SK-N-MC (cell line): Measurements from ENCODE around the gene CLSTN2.

Experiments used
- EZH2 ChIP-seq: fragments of 200-600 bp; sonication (generic); IDR thresholded peaks from one replicate; pipeline ENCODE4 v1.6.1; 2017; ENCODE audit warnings: antibody characterized with exemption
- FOXP2 ChIP-seq: optimal IDR thresholded peaks from 2 replicates; pipeline ENCODE3; 2011; ENCODE audit warnings: mild to moderate bottlenecking, moderate library complexity; ENCODE audit not compliant: insufficient read depth; ENCODE audit errors: extremely low read length, control extremely low read depth
- POLR2AphosphoS5 ChIP-seq: IDR thresholded peaks from 2 replicates; pipeline ENCODE4 v1.6.1; 2012; ENCODE audit warnings: mild to moderate bottlenecking, low read depth, low read length, borderline replicate concordance

- TF ChIP-seq EZH2 (no peak), POLR2AphosphoS5 (no peak), FOXP2 (no peak)
Measured at GRCh38 chr3:140403608-140404007, 468.6 kb downstream of the CLSTN2 start.
